ACHN (cell line): ENCODE measurements around the gene HAGH.
"Not testable (repeated sequence)": the region's sequence is repeated elsewhere in the genome, so short reads cannot be mapped to it uniquely, and the experiment has no call there.

Experiments used
- DNase-seq: peaks from one replicate; pipeline ENCODE4 v3.0.0-alpha.2; 2015
- in situ Hi-C: cut with HindIII; loops from 2 replicates; pipeline ENCODE4 v1.10.0; 2017; ENCODE audit warnings: low sequenced_read_pairs, low pct_ligation_motif_present, low pct_unique_long_range_greater_than_20kb

HAGH gene

GRCh38 chr16:1817276-1817589, 9.4 kb downstream of the HAGH start:
- in situ Hi-C loops: no loop called here
- DNase-seq: no peak

- no peak for DNase-seq
- in situ Hi-C loops: no loop called here
Observed at GRCh38 chr16:1816396-1817275, 10.0 kb downstream of the HAGH start.

- in situ Hi-C loops: no loop called here
- no peak for DNase-seq
Observed at GRCh38 chr16:1815461-1815860, 11.2 kb downstream of the HAGH start.

- in situ Hi-C loops: no loop called here
- peak; percentile 19 for DNase-seq
Observed at GRCh38 chr16:1812732-1813163, 13.9 kb downstream of the HAGH start.

- in situ Hi-C loops: no loop called here
- DNase-seq: no peak
Observed at GRCh38 chr16:1810536-1810935, 16.1 kb downstream of the HAGH start.

- in situ Hi-C loops: no loop called here
Observed at GRCh38 chr16:1810106-1810505, 16.5 kb downstream of the HAGH start.

GRCh38 chr16:1809281-1809801, 17.3 kb downstream of the HAGH start:
- in situ Hi-C loops: no loop called here
- no peak for DNase-seq

More at GRCh38 chr16:1810106-1810505, 16.5 kb downstream of the HAGH start:
- no peak for DNase-seq

GRCh38 chr16:1808691-1809090, 17.9 kb downstream of the HAGH start:
- in situ Hi-C loops: no loop called here

GRCh38 chr16:1807626-1808025, 19.0 kb downstream of the HAGH start:
- DNase-seq: no peak
- in situ Hi-C loops: no loop called here

More at GRCh38 chr16:1808691-1809090, 17.9 kb downstream of the HAGH start:
- DNase-seq: no peak

- in situ Hi-C loops: no loop called here
- DNase-seq: no peak
Observed at GRCh38 chr16:1800701-1801100, 25.9 kb downstream of the HAGH start.

- in situ Hi-C loops: not testable (repeated sequence)
Observed at GRCh38 chr16:1799263-1799662, 27.4 kb downstream of the HAGH start.

GRCh38 chr16:1794908-1795666, 31.5 kb downstream of the HAGH start:
- in situ Hi-C loops: no loop called here
- no peak for DNase-seq

More at GRCh38 chr16:1799263-1799662, 27.4 kb downstream of the HAGH start:
- DNase-seq: not testable (repeated sequence)

GRCh38 chr16:1794221-1794871, 32.3 kb downstream of the HAGH start:
- DNase-seq: no peak
- in situ Hi-C loops: no loop called here

- in situ Hi-C loops: no loop called here
- no peak for DNase-seq
Observed at GRCh38 chr16:1793578-1794220, 32.9 kb downstream of the HAGH start, which contains the start of gene IGFALS. Gene IGFALS, minus strand, starts transcription at chr16:1793705. Its CDS starts 53 bp downstream, at chr16:1793652.

- DNase-seq: no peak
- in situ Hi-C loops: no loop called here
Observed at GRCh38 chr16:1792836-1793577, 33.6 kb downstream of the HAGH start.

- no peak for DNase-seq
- in situ Hi-C loops: no loop called here
Observed at GRCh38 chr16:1791943-1792812, 34.4 kb downstream of the HAGH start.
